OCI-LY1 (cell line): ENCODE data around the gene ARAP3.

Experiments
- H2AFZ ChIP-seq: fragments of 200-600 bp; sonication (generic), shearing (Covaris generic); 2 replicates; pipeline ENCODE4 v1.6.0; 2014; ENCODE audit warnings: antibody characterized with exemption, mild to moderate bottlenecking, low read length
- H3F3A ChIP-seq: fragments of 200-600 bp; sonication (generic), shearing (Covaris generic); 2 replicates; pipeline ENCODE4 v1.6.0; 2014; ENCODE audit warnings: mild to moderate bottlenecking, antibody characterized with exemption, low read length, moderate library complexity; ENCODE audit not compliant: insufficient read depth
- H3K27ac ChIP-seq: fragments of 200-600 bp; sonication (generic); 2 replicates; pipeline ENCODE4 v1.5.1; 2014; ENCODE audit warnings: low read length, mixed run types, mild to moderate bottlenecking, low read depth; ENCODE audit not compliant: poor library complexity, severe bottlenecking
- H3K27me3 ChIP-seq: fragments of 200-600 bp; sonication (generic); 2 replicates; pipeline ENCODE4 v1.6.0; 2014; ENCODE audit warnings: antibody characterized with exemption, mild to moderate bottlenecking, low read length, moderate library complexity; ENCODE audit not compliant: insufficient read depth
- H3K36me3 ChIP-seq: fragments of 200-600 bp; sonication (generic); 2 replicates; pipeline ENCODE4 v1.6.1; 2014; ENCODE audit warnings: mild to moderate bottlenecking, antibody characterized with exemption, low read length, moderate library complexity, mixed read lengths; ENCODE audit not compliant: insufficient read depth
- H3K4me1 ChIP-seq: fragments of 200-600 bp; sonication (generic); 2 replicates; pipeline ENCODE4 v1.5.1; 2014; ENCODE audit warnings: mild to moderate bottlenecking, low read length, moderate library complexity; ENCODE audit not compliant: insufficient read depth, severe bottlenecking
- H3K4me2 ChIP-seq: fragments of 200-600 bp; sonication (generic), shearing (Covaris generic); 2 replicates; pipeline ENCODE4 v1.6.1; 2014; ENCODE audit warnings: low read length
- H3K4me3 ChIP-seq: fragments of 200-600 bp; sonication (generic); 2 replicates; pipeline ENCODE4 v1.5.1; 2014; ENCODE audit warnings: low read length, low read depth, mild to moderate bottlenecking, mixed read lengths; ENCODE audit not compliant: poor library complexity, severe bottlenecking
- H3K79me2 ChIP-seq: fragments of 200-600 bp; shearing (Covaris generic); 2 replicates; pipeline ENCODE4 v1.6.1; 2016; ENCODE audit warnings: mixed run types, low read length, mixed read lengths; ENCODE audit not compliant: insufficient read depth
- H3K9ac ChIP-seq: fragments of 200-600 bp; sonication (generic), shearing (Covaris generic); 2 replicates; pipeline ENCODE4 v1.6.1; 2014; ENCODE audit warnings: mild to moderate bottlenecking, low read length, mixed read lengths
- H3K9me2 ChIP-seq: fragments of 200-600 bp; sonication (generic), shearing (Covaris generic); 2 replicates; pipeline ENCODE4 v1.6.1; 2014; ENCODE audit warnings: low read depth, mild to moderate bottlenecking, low read length, mixed read lengths
- H3K9me3 ChIP-seq: fragments of 200-600 bp; shearing (Covaris generic); 2 replicates; pipeline ENCODE4 v1.6.1; 2014; ENCODE audit warnings: low read length, mixed read lengths
- H4K20me1 ChIP-seq: fragments of 200-600 bp; sonication (generic), shearing (Covaris generic); 2 replicates; pipeline ENCODE4 v1.6.0; 2016; ENCODE audit warnings: mild to moderate bottlenecking, low read length; ENCODE audit not compliant: insufficient read depth
- EZH2 ChIP-seq: fragments of 200-600 bp; sonication (generic), shearing (Covaris generic); IDR thresholded peaks from 2 replicates; pipeline ENCODE4 v1.8.0; 2017; ENCODE audit warnings: borderline replicate concordance, mixed run types, mild to moderate bottlenecking, antibody characterized with exemption, low read length, moderate library complexity, mixed read lengths
- TF ChIP-seq, protein P1 (sequence below): fragments of 200-600 bp; sonication (generic), shearing (Covaris generic); IDR thresholded peaks from 2 replicates; pipeline ENCODE4 v1.5.1; 2017; ENCODE audit warnings: mild to moderate bottlenecking, antibody characterized with exemption, low read length, moderate library complexity, mixed read lengths

ARAP3 gene, protein sequence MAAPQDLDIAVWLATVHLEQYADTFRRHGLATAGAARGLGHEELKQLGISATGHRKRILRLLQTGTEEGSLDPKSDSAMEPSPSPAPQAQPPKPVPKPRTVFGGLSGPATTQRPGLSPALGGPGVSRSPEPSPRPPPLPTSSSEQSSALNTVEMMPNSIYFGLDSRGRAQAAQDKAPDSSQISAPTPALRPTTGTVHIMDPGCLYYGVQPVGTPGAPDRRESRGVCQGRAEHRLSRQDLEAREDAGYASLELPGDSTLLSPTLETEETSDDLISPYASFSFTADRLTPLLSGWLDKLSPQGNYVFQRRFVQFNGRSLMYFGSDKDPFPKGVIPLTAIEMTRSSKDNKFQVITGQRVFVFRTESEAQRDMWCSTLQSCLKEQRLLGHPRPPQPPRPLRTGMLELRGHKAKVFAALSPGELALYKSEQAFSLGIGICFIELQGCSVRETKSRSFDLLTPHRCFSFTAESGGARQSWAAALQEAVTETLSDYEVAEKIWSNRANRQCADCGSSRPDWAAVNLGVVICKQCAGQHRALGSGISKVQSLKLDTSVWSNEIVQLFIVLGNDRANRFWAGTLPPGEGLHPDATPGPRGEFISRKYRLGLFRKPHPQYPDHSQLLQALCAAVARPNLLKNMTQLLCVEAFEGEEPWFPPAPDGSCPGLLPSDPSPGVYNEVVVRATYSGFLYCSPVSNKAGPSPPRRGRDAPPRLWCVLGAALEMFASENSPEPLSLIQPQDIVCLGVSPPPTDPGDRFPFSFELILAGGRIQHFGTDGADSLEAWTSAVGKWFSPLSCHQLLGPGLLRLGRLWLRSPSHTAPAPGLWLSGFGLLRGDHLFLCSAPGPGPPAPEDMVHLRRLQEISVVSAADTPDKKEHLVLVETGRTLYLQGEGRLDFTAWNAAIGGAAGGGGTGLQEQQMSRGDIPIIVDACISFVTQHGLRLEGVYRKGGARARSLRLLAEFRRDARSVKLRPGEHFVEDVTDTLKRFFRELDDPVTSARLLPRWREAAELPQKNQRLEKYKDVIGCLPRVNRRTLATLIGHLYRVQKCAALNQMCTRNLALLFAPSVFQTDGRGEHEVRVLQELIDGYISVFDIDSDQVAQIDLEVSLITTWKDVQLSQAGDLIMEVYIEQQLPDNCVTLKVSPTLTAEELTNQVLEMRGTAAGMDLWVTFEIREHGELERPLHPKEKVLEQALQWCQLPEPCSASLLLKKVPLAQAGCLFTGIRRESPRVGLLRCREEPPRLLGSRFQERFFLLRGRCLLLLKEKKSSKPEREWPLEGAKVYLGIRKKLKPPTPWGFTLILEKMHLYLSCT (N-terminal part only)

DNA sequence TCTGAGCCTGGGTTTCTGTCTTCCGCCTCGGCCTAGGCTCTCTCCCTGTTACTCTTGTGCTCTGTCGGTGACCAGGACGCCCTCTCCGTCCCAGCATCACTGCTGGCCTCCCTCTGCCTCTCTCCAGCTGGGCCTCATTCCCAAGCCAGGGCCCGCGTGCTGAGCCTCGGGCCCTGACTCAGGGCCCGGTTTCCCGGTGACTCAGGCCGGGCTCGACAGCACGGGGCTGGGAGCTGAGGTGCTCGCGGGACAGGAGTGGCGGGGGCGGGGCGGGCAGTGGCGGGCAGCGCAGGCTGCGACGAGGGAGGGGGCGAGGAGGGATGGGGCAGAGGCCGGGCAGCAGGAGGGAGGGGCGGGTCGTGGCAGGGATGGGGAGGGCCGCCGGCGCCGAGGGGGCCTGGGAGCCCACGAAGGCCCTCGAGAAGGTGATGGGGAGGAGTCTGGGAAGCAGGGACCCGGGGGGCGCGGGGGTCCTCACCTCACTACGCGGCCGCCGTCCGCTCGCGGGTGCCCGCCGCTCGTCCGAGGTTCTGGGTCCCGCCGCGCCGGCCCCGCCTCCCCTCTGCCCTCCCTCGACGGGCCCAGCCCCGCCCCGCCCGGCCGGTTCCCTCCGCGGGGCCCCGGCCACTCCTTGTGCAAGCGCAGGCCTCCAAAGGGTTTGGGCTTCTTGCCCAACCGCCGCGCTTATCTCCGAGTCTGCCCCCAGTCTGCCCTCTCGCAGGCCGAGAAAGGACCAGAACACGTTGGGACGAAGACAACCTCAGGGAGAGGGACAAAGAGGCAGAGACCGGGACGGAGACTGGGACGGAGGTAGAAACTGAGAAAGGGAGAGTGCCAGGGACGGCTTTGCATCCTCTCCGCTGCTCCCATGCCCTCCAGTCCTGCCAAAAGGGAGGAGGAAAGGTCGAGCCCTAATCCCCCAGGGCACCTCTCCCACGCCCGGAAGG is at the start of gene ARAP3:
TSS of gene ARAP3 (minus strand) at position 536 of the 947 bp plus-strand sequence. CDS start 1,744 bp downstream, outside the sequence.
- peak within 1 kb of the TSS; percentile 28; the same call in 1 of the 2 replicates for H3K4me2 ChIP-seq
- H3K79me2 ChIP-seq = no peaks in the 10 kb centered on the region
- H3K9me3 ChIP-seq = no peaks in the 10 kb centered on the region
- no peak within 1 kb of the TSS for H3K9ac ChIP-seq
- no peaks in the 10 kb centered on the region for H3F3A ChIP-seq
- peak within 1 kb of the TSS; percentile 12 for H3K4me3 ChIP-seq
- no peaks in the 10 kb centered on the region for H3K36me3 ChIP-seq
- no peaks in the 10 kb centered on the region for H3K9me2 ChIP-seq
- H3K4me1 ChIP-seq = no peaks in the 10 kb centered on the region
- H2AFZ ChIP-seq = no peak within 1 kb of the TSS
- no peaks in the 10 kb centered on the region for H3K27me3 ChIP-seq
- H4K20me1 ChIP-seq = no peaks in the 10 kb centered on the region
- TF ChIP-seq, protein P1, sequence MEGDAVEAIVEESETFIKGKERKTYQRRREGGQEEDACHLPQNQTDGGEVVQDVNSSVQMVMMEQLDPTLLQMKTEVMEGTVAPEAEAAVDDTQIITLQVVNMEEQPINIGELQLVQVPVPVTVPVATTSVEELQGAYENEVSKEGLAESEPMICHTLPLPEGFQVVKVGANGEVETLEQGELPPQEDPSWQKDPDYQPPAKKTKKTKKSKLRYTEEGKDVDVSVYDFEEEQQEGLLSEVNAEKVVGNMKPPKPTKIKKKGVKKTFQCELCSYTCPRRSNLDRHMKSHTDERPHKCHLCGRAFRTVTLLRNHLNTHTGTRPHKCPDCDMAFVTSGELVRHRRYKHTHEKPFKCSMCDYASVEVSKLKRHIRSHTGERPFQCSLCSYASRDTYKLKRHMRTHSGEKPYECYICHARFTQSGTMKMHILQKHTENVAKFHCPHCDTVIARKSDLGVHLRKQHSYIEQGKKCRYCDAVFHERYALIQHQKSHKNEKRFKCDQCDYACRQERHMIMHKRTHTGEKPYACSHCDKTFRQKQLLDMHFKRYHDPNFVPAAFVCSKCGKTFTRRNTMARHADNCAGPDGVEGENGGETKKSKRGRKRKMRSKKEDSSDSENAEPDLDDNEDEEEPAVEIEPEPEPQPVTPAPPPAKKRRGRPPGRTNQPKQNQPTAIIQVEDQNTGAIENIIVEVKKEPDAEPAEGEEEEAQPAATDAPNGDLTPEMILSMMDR = no peak
- no peak for TF ChIP-seq EZH2
- H3K27ac ChIP-seq = no peak within 1 kb of the TSS

DNA sequence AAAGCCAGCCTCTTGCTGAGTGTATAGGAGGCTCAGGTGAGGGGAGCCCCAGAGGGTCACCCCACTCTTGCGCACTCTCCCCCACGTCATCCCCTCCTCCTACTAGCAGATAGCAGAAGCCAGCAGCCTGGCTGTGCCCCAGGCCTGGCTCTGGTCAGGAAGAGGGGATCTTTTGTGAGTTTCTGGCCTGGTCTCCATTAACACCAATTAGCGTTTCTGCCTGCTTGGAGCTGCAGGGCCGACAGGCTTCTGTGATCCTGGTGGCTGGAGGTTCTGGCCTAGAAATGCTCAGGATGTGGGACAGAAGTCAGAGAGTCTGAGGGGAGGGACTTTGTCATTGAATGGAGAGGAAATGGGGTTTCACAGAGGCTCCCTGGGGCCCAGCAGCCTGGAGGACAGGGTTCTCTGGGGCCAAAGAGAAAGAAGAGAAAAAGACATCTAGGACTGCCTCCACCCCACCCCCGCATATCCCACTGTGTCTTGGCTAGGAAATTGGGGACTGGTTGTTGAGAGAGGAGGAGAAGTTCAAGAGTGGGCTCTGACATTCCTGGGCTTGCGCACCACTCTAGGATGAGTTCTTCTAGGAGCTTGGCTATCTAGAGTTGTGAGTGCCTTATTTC is 47.5 kb upstream of the ARAP3 start:
- Histone ChIP-seq H3K4me2 (no peak overlapping the region), H3K4me1 (no peaks in the 10 kb centered on the region), H3K4me3 (no peak overlapping the region), H4K20me1 (no peaks in the 10 kb centered on the region), H3K9me3 (no peaks in the 10 kb centered on the region), H3K27ac (no peak overlapping the region), H2AFZ (no peak overlapping the region), H3K9me2 (no peaks in the 10 kb centered on the region), H3K9ac (no peak overlapping the region), H3F3A (no peaks in the 10 kb centered on the region), H3K36me3 (no peaks in the 10 kb centered on the region), H3K79me2 (no peaks in the 10 kb centered on the region), H3K27me3 (no peaks in the 10 kb centered on the region)
- TF ChIP-seq, protein P1 = no peak
- TF ChIP-seq EZH2 = no peak
